Glutamatergic neuron (in vitro differentiated cells): Measurements from ENCODE around the gene FAM177A1. TPM values are rescaled to one million over a fixed set of nuclear protein-coding genes. Genes with fewer than 3 reads are reported as not detected.

ENCODE experiments used
- DNase-seq: peaks from one replicate; pipeline ENCODE4 v3.0.0; 2022
- H3K27ac Mint-ChIP-seq: one replicate; pipeline ENCODE4 v1.8.0; 2020; ENCODE audit warnings: mild to moderate bottlenecking, mixed read lengths, inconsistent platforms; ENCODE audit not compliant: unreplicated experiment
- H3K27me3 Mint-ChIP-seq: one replicate; pipeline ENCODE4 v1.8.0; 2020; ENCODE audit warnings: mild to moderate bottlenecking, moderate library complexity, mixed read lengths, inconsistent platforms; ENCODE audit not compliant: unreplicated experiment
- H3K36me3 Mint-ChIP-seq: one replicate; pipeline ENCODE4 v1.8.0; 2020; ENCODE audit warnings: mild to moderate bottlenecking, mixed read lengths, inconsistent platforms; ENCODE audit not compliant: unreplicated experiment
- H3K4me1 Mint-ChIP-seq: one replicate; pipeline ENCODE4 v1.8.0; 2020; ENCODE audit warnings: mild to moderate bottlenecking, low read depth, mixed read lengths, inconsistent platforms; ENCODE audit not compliant: unreplicated experiment
- H3K4me3 Mint-ChIP-seq: one replicate; pipeline ENCODE4 v1.8.0; 2020; ENCODE audit warnings: mild to moderate bottlenecking, mixed read lengths, inconsistent platforms; ENCODE audit not compliant: unreplicated experiment
- H3K9me3 Mint-ChIP-seq: one replicate; pipeline ENCODE4 v1.8.0; 2020; ENCODE audit warnings: mild to moderate bottlenecking, moderate library complexity, mixed read lengths, inconsistent platforms; ENCODE audit not compliant: unreplicated experiment
- total RNA-seq: library from RNA; stranded (reverse); fragmentation: NEBNext Ultra II Directional; extraction: Animal tissue kit (Norgen Biotek cat#: 25700); gene quantifications from one replicate; pipeline ENCODE4 v1.2.1, GENCODE V29; 2021; ENCODE audit not compliant: unreplicated experiment
- TF ChIP-seq, protein P1 (sequence below): fragments of 200-600 bp; sonication (generic); IDR thresholded peaks from one replicate; pipeline ENCODE4 v1.5.0; 2021; ENCODE audit not compliant: partially characterized antibody, unreplicated experiment

Gene FAM177A1
- total RNA-seq, 1 donor from 2014 or later, result 72.7 TPM

DNA sequence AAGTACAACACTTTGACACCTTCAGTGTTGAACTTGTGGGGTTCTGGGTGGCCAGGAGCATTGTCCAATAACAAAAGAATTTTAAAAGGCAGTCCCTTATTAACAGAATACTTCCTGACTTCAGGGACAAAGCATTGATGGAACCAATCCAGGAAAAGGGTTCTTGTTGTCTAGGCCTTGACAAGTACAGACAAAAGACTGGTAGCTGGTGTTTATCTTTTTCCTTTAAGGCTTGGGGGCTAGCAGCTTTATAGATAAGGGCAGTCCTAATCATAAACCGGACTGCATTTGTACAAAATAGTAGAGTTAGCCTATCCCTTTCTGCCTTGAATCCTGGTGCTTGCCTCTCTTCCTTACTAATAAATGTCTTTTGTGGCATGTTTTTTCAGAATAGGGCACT is 27.4 kb downstream of the FAM177A1 start:
- Mint-ChIP-seq H3K4me3 (no peak overlapping the region), H3K27me3 (peaks cover 3% of the 10 kb centered on the region), H3K9me3 (peaks cover 2% of the 10 kb centered on the region), H3K36me3 (peaks cover 4% of the 10 kb centered on the region), H3K27ac (no peak overlapping the region), H3K4me1 (no peaks in the 10 kb centered on the region)
- DNase-seq, result no peak
- TF ChIP-seq, protein P1, sequence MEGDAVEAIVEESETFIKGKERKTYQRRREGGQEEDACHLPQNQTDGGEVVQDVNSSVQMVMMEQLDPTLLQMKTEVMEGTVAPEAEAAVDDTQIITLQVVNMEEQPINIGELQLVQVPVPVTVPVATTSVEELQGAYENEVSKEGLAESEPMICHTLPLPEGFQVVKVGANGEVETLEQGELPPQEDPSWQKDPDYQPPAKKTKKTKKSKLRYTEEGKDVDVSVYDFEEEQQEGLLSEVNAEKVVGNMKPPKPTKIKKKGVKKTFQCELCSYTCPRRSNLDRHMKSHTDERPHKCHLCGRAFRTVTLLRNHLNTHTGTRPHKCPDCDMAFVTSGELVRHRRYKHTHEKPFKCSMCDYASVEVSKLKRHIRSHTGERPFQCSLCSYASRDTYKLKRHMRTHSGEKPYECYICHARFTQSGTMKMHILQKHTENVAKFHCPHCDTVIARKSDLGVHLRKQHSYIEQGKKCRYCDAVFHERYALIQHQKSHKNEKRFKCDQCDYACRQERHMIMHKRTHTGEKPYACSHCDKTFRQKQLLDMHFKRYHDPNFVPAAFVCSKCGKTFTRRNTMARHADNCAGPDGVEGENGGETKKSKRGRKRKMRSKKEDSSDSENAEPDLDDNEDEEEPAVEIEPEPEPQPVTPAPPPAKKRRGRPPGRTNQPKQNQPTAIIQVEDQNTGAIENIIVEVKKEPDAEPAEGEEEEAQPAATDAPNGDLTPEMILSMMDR, result no peak

DNA sequence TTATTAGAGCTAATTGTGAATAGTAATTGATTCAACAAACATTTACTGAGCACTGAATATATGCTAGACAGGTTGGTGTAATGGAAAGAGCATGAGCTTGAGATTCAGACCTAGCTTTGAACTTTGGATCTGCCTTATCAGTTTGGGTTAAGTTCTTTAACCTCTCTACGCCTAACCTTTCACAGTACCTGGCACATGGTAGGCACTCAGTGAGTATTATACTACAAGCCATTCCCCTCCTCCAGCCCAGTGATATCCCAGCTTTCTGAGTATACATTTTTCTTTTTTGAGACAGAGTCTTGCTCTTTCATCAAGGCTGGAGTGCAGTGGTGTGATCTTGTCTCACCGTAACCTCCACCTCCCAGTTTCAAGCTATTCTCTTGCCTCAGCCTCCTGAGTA is 32.0 kb downstream of the FAM177A1 start:
- Mint-ChIP-seq H3K27me3 (no peaks in the 10 kb centered on the region), H3K4me3 (no peak overlapping the region), H3K9me3 (peaks cover 3% of the 10 kb centered on the region), H3K4me1 (no peaks in the 10 kb centered on the region), H3K36me3 (no peaks in the 10 kb centered on the region), H3K27ac (no peak overlapping the region)
- DNase-seq, result no peak
- TF ChIP-seq, protein P1, result no peak

DNA sequence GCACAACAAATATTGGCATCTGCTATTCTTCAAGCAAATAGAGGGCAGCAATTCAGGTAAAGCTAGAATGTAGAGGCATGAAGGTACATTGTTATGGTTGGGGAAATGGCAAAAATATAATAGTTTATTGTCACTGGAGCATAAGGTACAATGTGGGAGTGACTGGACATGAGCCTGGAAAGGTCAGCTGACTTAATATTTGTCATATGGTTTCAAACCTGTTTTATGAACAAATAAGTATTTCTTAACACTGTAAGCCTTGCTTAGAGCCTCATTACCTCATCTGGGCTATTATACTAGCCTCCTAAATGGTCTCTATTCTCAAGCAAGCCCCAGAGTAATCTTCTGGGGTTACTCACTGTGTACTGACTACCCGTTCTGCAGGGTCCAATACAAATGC is 33.7 kb downstream of the FAM177A1 start:
- H3K27me3 Mint-ChIP-seq, result no peaks in the 10 kb centered on the region
- TF ChIP-seq, protein P1, result no peak
- no peak overlapping the region for H3K4me3 Mint-ChIP-seq
- no peak for DNase-seq
- H3K4me1 Mint-ChIP-seq, result no peaks in the 10 kb centered on the region
- no peaks in the 10 kb centered on the region for H3K36me3 Mint-ChIP-seq
- H3K9me3 Mint-ChIP-seq, result peaks cover 3% of the 10 kb centered on the region
- H3K27ac Mint-ChIP-seq, result no peak overlapping the region

- Mint-ChIP-seq H3K27me3 (no peaks in the 10 kb centered on the region), H3K4me3 (no peak overlapping the region), H3K36me3 (no peaks in the 10 kb centered on the region), H3K4me1 (no peaks in the 10 kb centered on the region), H3K27ac (no peak overlapping the region), H3K9me3 (peaks cover 1% of the 10 kb centered on the region)
- no peak for DNase-seq
- TF ChIP-seq, protein P1, result no peak
Observed at GRCh38 chr14:35083530-35084150, 37.6 kb downstream of the FAM177A1 start.

- no peaks in the 10 kb centered on the region for H3K36me3 Mint-ChIP-seq
- peaks cover 1% of the 10 kb centered on the region for H3K9me3 Mint-ChIP-seq
- H3K27me3 Mint-ChIP-seq, result no peaks in the 10 kb centered on the region
- DNase-seq, result no peak
- H3K27ac Mint-ChIP-seq, result no peak overlapping the region
- H3K4me1 Mint-ChIP-seq, result no peaks in the 10 kb centered on the region
- TF ChIP-seq, protein P1, result no peak
- H3K4me3 Mint-ChIP-seq, result no peak overlapping the region
Observed at GRCh38 chr14:35085441-35085840, 39.4 kb downstream of the FAM177A1 start.
